Measurements from ENCODE around the gene NKD1. TPM values are rescaled to one million over a fixed set of nuclear protein-coding genes. Genes with fewer than 3 reads are reported as not detected.

The NKD1 gene
- total and polyA plus RNA-seq, 2 of the 8 experiments (the other 6 are each of a cell fraction or from before 2014, with no cell fraction given), result 0.70 to 4.5 TPM

DNA sequence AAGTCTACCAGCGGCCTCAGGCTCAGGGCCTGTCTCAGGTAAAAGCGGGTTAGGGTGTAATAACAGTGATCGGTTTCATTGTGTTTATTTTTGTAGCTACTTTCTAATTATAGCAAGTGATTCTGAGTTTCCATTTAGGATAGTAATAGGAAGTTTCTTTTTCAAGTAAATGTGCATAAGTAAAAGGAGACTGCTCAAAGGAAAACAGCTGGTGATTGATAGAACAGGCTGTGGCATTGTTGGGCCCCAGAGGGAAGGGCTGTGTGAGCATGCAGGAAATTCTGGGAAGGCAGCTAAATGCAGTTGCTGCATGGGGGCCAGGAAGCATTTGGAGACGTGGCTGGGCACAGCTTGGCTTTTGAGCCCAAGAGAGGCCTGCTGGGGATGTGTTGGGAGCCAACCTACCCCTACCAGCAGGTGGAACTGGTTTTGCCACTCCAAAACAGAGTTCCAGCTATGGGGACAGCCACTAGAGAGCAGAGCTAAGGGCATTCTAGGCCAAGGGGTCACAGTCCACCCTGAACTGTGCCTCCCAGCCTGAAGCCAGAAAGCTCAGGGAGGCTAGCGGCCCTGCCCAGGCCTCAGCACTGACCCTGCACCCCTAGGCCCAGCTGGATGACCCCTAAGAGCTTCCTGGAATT, 120.3 kb downstream of the NKD1 start:
- Histone ChIP-seq H3K18ac (ENCODE audit: extremely low read depth, low read length) (no peak overlapping the region), H4K8ac (ENCODE audit: extremely low read depth, insufficient read depth, low read length) (no peak overlapping the region), H3K4me1 (replicated peaks in 1 of 4; ENCODE audit: control insufficient read depth in 3 of 4, insufficient read depth in 4 of 4, low read length in 3 of 4) (peaks cover 0 to 2% (median 0%) of the 10 kb centered on the region in 4 experiments; a peak in 1 of 7 replicates), H2BK15ac (ENCODE audit: low read length) (no peak overlapping the region), H2BK12ac (ENCODE audit: low read depth, low read length) (no peak overlapping the region), H4K20me1 (replicated peaks in 1 of 2; ENCODE audit: control insufficient read depth in 1 of 2, insufficient read depth in 2 of 2, low read length in 2 of 2) (no peaks in the 10 kb centered on the region), H2AFZ (ENCODE audit: low read length) (no peak overlapping the region), H3K79me2 (ENCODE audit: control insufficient read depth in 1 of 2, insufficient read depth in 2 of 2, low read length in 2 of 2) (no peaks in the 10 kb centered on the region), H3K4me3 (ENCODE audit: extremely low read depth in 1 of 4, insufficient read depth in 2 of 4, low read depth in 3 of 4, low read length in 4 of 4) (no peak overlapping the region), H2BK120ac (replicated peaks; ENCODE audit: low read depth, low read length) (no peak overlapping the region), H3K9ac (replicated peaks in 1 of 4; ENCODE audit: extremely low read depth in 1 of 4, low read depth in 3 of 4, low read length in 3 of 4) (no peak overlapping the region), H3K27me3 (replicated peaks in 1 of 4; ENCODE audit: control insufficient read depth in 3 of 4, extremely low read depth in 1 of 4, insufficient read depth in 3 of 4, low read length in 3 of 4) (0 out of 7 replicates have a peak, but pooled peaks cover 0 to 3% (median 0%) of the 10 kb centered on the region in 4 experiments), H3K4me2 (ENCODE audit: insufficient read depth in 1 of 2, low read depth in 2 of 2, low read length in 2 of 2) (no peak overlapping the region; a peak in 1 of 4 replicates), H3K23me2 (ENCODE audit: low read depth, low read length) (no peaks in the 10 kb centered on the region; the same call in 1 of the 2 replicates), H3K4ac (replicated peaks; ENCODE audit: insufficient read length, low read depth, low read length) (no peak overlapping the region), H2BK5ac (ENCODE audit: low read depth, low read length) (no peak overlapping the region), H3K36me3 (ENCODE audit: control insufficient read depth in 2 of 4, insufficient read depth in 4 of 4, low read length in 3 of 4) (no peaks in the 10 kb centered on the region), H2AK5ac (ENCODE audit: low read depth, low read length) (no peak overlapping the region), H3K27ac (ENCODE audit: low read depth, low read length) (no peak overlapping the region), H3K9me3 (ENCODE audit: insufficient read depth in 2 of 2, low read depth in 1 of 2, low read length in 1 of 2) (peaks cover 13 to 16% of the 10 kb centered on the region in 2 experiments), H3K14ac (ENCODE audit: insufficient read length) (no peak overlapping the region), H4K5ac (ENCODE audit: insufficient read length, low read depth, low read length) (no peak overlapping the region), H2BK20ac (ENCODE audit: low read length) (no peak overlapping the region), H3K23ac (ENCODE audit: insufficient read length) (no peak overlapping the region), H3K79me1 (ENCODE audit: low read depth, low read length) (no peaks in the 10 kb centered on the region), H4K91ac (replicated peaks; ENCODE audit: insufficient read length, low read length) (no peak overlapping the region), H3K56ac (replicated peaks; ENCODE audit: insufficient read length, low read depth, low read length) (no peak overlapping the region)
- DNase-seq (ENCODE audit: low read depth in 1 of 2, low spot score in 2 of 2) (no peak), FAIRE-seq (no peak)
- TF ChIP-seq, protein P1, sequence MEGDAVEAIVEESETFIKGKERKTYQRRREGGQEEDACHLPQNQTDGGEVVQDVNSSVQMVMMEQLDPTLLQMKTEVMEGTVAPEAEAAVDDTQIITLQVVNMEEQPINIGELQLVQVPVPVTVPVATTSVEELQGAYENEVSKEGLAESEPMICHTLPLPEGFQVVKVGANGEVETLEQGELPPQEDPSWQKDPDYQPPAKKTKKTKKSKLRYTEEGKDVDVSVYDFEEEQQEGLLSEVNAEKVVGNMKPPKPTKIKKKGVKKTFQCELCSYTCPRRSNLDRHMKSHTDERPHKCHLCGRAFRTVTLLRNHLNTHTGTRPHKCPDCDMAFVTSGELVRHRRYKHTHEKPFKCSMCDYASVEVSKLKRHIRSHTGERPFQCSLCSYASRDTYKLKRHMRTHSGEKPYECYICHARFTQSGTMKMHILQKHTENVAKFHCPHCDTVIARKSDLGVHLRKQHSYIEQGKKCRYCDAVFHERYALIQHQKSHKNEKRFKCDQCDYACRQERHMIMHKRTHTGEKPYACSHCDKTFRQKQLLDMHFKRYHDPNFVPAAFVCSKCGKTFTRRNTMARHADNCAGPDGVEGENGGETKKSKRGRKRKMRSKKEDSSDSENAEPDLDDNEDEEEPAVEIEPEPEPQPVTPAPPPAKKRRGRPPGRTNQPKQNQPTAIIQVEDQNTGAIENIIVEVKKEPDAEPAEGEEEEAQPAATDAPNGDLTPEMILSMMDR (IDR thresholded peaks at IDR 0.05; ENCODE audit: control extremely low read depth in 1 of 3, insufficient read depth in 1 of 3, low read depth in 1 of 3, low read length in 3 of 3), result peak in 2 of 3 experiments; percentile 21 to 38; a peak in 2 of 4 replicates
- no peak for TF ChIP-seq JUND (IDR thresholded peaks at IDR 0.05; ENCODE audit: low read length)
- WGBS, 2 experiments (ENCODE audit: extremely low coverage in 1 of 2, insufficient coverage in 1 of 2, insufficient read length in 1 of 2, insufficient replicate concordance in 2 of 2, low coverage in 1 of 2, low lambda C conversion rate in 2 of 2, missing lambda C conversion rate in 1 of 2), result 76% methylated on average over 5 of the region's 5 CpGs; no CpG with 5 or more reads in 1 of the 2 experiments
- ChIA-PET POLR2A (ENCODE audit: partially characterized antibody) (no interaction called here), CTCF (ENCODE audit: partially characterized antibody) (interaction anchor here (0.6 to 21.1 kb wide), 42 partner anchors 7 to 382 kb away, joined by 3 to 279 read pairs (median 5); partner anchors contain the start of genes CYLD and SNX20)

Data from H1 (cell line).